H1 (cell line): Measurements from ENCODE around the gene MSI1. TPM values are rescaled to one million over a fixed set of nuclear protein-coding genes. Genes with fewer than 3 reads are reported as not detected.

ENCODE experiments used
- CTCF ChIA-PET: fragments of 300-600 bp; sonication (Branson Sonifier 250); formaldehyde crosslinking; loops from one replicate; lab custom pipeline; 2021; ENCODE audit not compliant: partially characterized antibody; lab: Charles Lee
- POLR2A ChIA-PET: fragments of 300-600 bp; sonication (Branson Sonifier 250); formaldehyde crosslinking; loops from one replicate; lab custom pipeline; 2021; ENCODE audit warnings: inconsistent platforms; ENCODE audit not compliant: partially characterized antibody; lab: Charles Lee
- DNase-seq, 2 experiments: peaks; one replicate each; pipeline versions ENCODE4 v3.0.0 to v3.0.0-alpha.2; 2010 to 2022; ENCODE audit warnings: low spot score in 2 of 2, low read depth in 1 of 2, mixed read lengths in 1 of 2
- FAIRE-seq: peaks from 2 replicates; lab custom pipeline; 2011; peaks lifted over from hg19 to GRCh38; lab: Jason Lieb, UNC
- H2AFZ ChIP-seq: 2 replicates; pipeline ENCODE4 v1.8.1; 2012; ENCODE audit warnings: low read length, inconsistent platforms
- H2AK5ac ChIP-seq: 2 replicates; pipeline ENCODE4 v1.6.1; 2013; ENCODE audit warnings: low read depth, low read length
- H2BK120ac ChIP-seq: replicated peaks from 2 replicates; pipeline ENCODE3; 2013; ENCODE audit warnings: low read depth, low read length, inconsistent platforms
- H2BK12ac ChIP-seq: 2 replicates; pipeline ENCODE4 v1.6.1; 2013; ENCODE audit warnings: low read depth, low read length
- H2BK15ac ChIP-seq: 2 replicates; pipeline ENCODE4 v1.6.1; 2013; ENCODE audit warnings: low read length
- H2BK20ac ChIP-seq: 2 replicates; pipeline ENCODE4 v1.6.1; 2013; ENCODE audit warnings: low read length
- H2BK5ac ChIP-seq: 2 replicates; pipeline ENCODE4 v1.6.1; 2013; ENCODE audit warnings: low read depth, low read length
- H3K14ac ChIP-seq: 2 replicates; pipeline ENCODE4 v1.6.1; 2013; ENCODE audit warnings: inconsistent platforms; ENCODE audit not compliant: insufficient read length
- H3K18ac ChIP-seq: 2 replicates; pipeline ENCODE4 v1.6.1; 2013; ENCODE audit warnings: low read length; ENCODE audit errors: extremely low read depth
- H3K23ac ChIP-seq: 2 replicates; pipeline ENCODE4 v1.6.1; 2013; ENCODE audit warnings: inconsistent platforms; ENCODE audit not compliant: insufficient read length
- H3K23me2 ChIP-seq: 2 replicates; pipeline ENCODE4 v1.6.1; 2013; ENCODE audit warnings: low read depth, low read length
- H3K27ac ChIP-seq: 2 replicates; pipeline ENCODE4 v1.6.1; 2011; ENCODE audit warnings: low read depth, low read length, inconsistent platforms
- H3K27me3 ChIP-seq, 4 experiments: replicated peaks in 1 of 4; 1 replicate in 1 of 4; 2 replicates in 3 of 4; pipeline versions ENCODE4 v1.6.1 to v1.8.1; 2011 to 2013; ENCODE audit warnings: low read length in 3 of 4, mild to moderate bottlenecking in 3 of 4, inconsistent platforms in 2 of 4, mixed read lengths in 2 of 4, moderate library complexity in 1 of 4; ENCODE audit not compliant: control insufficient read depth in 3 of 4, insufficient read depth in 3 of 4; ENCODE audit errors: extremely low read depth in 1 of 4
- H3K36me3 ChIP-seq, 4 experiments: 2 replicates each; pipeline versions ENCODE4 v1.6.1 to v1.8.1; 2011 to 2013; ENCODE audit warnings: mild to moderate bottlenecking in 4 of 4, low read length in 3 of 4, moderate library complexity in 2 of 4, control low read depth in 1 of 4, inconsistent platforms in 1 of 4; ENCODE audit not compliant: insufficient read depth in 4 of 4, control insufficient read depth in 2 of 4
- H3K4ac ChIP-seq: replicated peaks from 2 replicates; pipeline ENCODE3; 2013; ENCODE audit warnings: low read length, low read depth, mixed read lengths, inconsistent platforms; ENCODE audit not compliant: insufficient read length
- H3K4me1 ChIP-seq, 4 experiments: replicated peaks in 1 of 4; 1 replicate in 1 of 4; 2 replicates in 3 of 4; pipeline versions ENCODE4 v1.6.1 to v1.8.1; 2011 to 2013; ENCODE audit warnings: low read length in 3 of 4, inconsistent platforms in 2 of 4, mixed read lengths in 1 of 4; ENCODE audit not compliant: insufficient read depth in 4 of 4, control insufficient read depth in 3 of 4
- H3K4me2 ChIP-seq, 2 experiments: 2 replicates each; pipeline versions ENCODE4 v1.6.1 to v1.8.1; 2011 to 2013; ENCODE audit warnings: low read depth in 2 of 2, low read length in 2 of 2, control low read depth in 1 of 2, inconsistent platforms in 1 of 2, mild to moderate bottlenecking in 1 of 2; ENCODE audit not compliant: insufficient read depth in 1 of 2
- H3K4me3 ChIP-seq, 4 experiments: fragments of 200-600, 300-600 bp in 1 of 4; sonication (generic), shearing (Covaris generic), sonication (Bioruptor Twin) in 1 of 4; 2 replicates each; pipeline versions ENCODE4 v1.5.1 to v1.8.1; 2011 to 2016; ENCODE audit warnings: low read length in 4 of 4, low read depth in 3 of 4, control low read depth in 2 of 4, inconsistent platforms in 2 of 4, mild to moderate bottlenecking in 2 of 4, mixed read lengths in 1 of 4, moderate library complexity in 1 of 4; ENCODE audit not compliant: insufficient read depth in 2 of 4; ENCODE audit errors: extremely low read depth in 1 of 4
- H3K56ac ChIP-seq: replicated peaks from 2 replicates; pipeline ENCODE3; 2013; ENCODE audit warnings: low read depth, mild to moderate bottlenecking, mixed read lengths, low read length, inconsistent platforms; ENCODE audit not compliant: insufficient read length
- H3K79me1 ChIP-seq: 2 replicates; pipeline ENCODE4 v1.6.1; 2013; ENCODE audit warnings: low read depth, low read length, control low read depth
- H3K79me2 ChIP-seq, 2 experiments: 2 replicates each; pipeline versions ENCODE4 v1.6.1 to v1.8.1; 2012 to 2013; ENCODE audit warnings: low read length in 2 of 2, mild to moderate bottlenecking in 2 of 2, inconsistent platforms in 1 of 2; ENCODE audit not compliant: insufficient read depth in 2 of 2, control insufficient read depth in 1 of 2
- H3K9ac ChIP-seq, 4 experiments: replicated peaks in 1 of 4; 1 replicate in 1 of 4; 2 replicates in 3 of 4; pipeline versions ENCODE4 v1.6.1 to v1.8.1; 2011 to 2013; ENCODE audit warnings: low read depth in 3 of 4, low read length in 3 of 4, control low read depth in 2 of 4, mild to moderate bottlenecking in 2 of 4, moderate library complexity in 2 of 4, inconsistent platforms in 1 of 4; ENCODE audit errors: extremely low read depth in 1 of 4
- H3K9me3 ChIP-seq, 2 experiments: 2 replicates each; pipeline versions ENCODE4 v1.6.1 to v1.8.1; 2012 to 2013; ENCODE audit warnings: mild to moderate bottlenecking in 2 of 2, moderate library complexity in 2 of 2, control low read depth in 1 of 2, inconsistent platforms in 1 of 2, low read depth in 1 of 2, low read length in 1 of 2, mixed read lengths in 1 of 2; ENCODE audit not compliant: insufficient read depth in 2 of 2
- H4K20me1 ChIP-seq, 2 experiments: replicated peaks in 1 of 2; 2 replicates each; pipeline versions ENCODE3 to v1.8.1; 2011 to 2013; ENCODE audit warnings: inconsistent platforms in 2 of 2, low read length in 2 of 2, mild to moderate bottlenecking in 1 of 2; ENCODE audit not compliant: insufficient read depth in 2 of 2, control insufficient read depth in 1 of 2
- H4K5ac ChIP-seq: 2 replicates; pipeline ENCODE4 v1.6.1; 2013; ENCODE audit warnings: low read length, low read depth, mixed read lengths, inconsistent platforms; ENCODE audit not compliant: insufficient read length
- H4K8ac ChIP-seq: 2 replicates; pipeline ENCODE4 v1.8.0; 2013; ENCODE audit warnings: mild to moderate bottlenecking, moderate library complexity, low read length, inconsistent platforms; ENCODE audit not compliant: insufficient read depth; ENCODE audit errors: extremely low read depth
- H4K91ac ChIP-seq: replicated peaks from 2 replicates; pipeline ENCODE3; 2013; ENCODE audit warnings: low read length, mixed read lengths, inconsistent platforms; ENCODE audit not compliant: insufficient read length
- BRCA1 ChIP-seq: IDR thresholded peaks from 2 replicates; pipeline ENCODE4 v1.6.1; 2012; ENCODE audit warnings: low read depth, low read length, improper control_type of control experiment
- WGBS, 2 experiments: shearing (Covaris generic) in 1 of 2; methylation state at CpG; one replicate each; pipeline versions ENCODE4 v1.1.6 to v1.1.7; 2013 to 2015; ENCODE audit warnings: low lambda C conversion rate in 2 of 2, mixed read lengths in 2 of 2, inconsistent platforms in 1 of 2, low coverage in 1 of 2, missing lambda C conversion rate in 1 of 2; ENCODE audit not compliant: insufficient replicate concordance in 2 of 2, insufficient coverage in 1 of 2, insufficient read length in 1 of 2; ENCODE audit errors: extremely low coverage in 1 of 2, missing lambda C conversion rate in 1 of 2; 5-methylcytosine and 5-hydroxymethylcytosine counted together
- polyA plus RNA-seq, 7 experiments: library from polyadenylated mRNA; depleted of rRNA in 3 of 7; stranded (reverse) in 5 of 7; unstranded in 2 of 7; fragments of >200 nt in 5 of 7; fragments of 200-250 nt in 2 of 7; gene quantifications; 1 replicate in 5 of 7; 2 replicates in 1 of 7; 4 replicates in 1 of 7; pipeline versions ENCODE4 v1.2.1 to v1.2.3, GENCODE V29; 2011 to 2013; ENCODE audit warnings: missing spikeins in 2 of 7, mixed read lengths in 2 of 7
- total RNA-seq: library from RNA; stranded (reverse); fragmentation: NEBNext Ultra II Directional; extraction: Animal tissue kit (Norgen Biotek cat#: 25700); gene quantifications from 2 replicates; pipeline ENCODE4 v1.2.1, GENCODE V29; 2021

Gene MSI1
- total and polyA plus RNA-seq, 2 of the 8 experiments (the other 6 are each of a cell fraction or from before 2014, with no cell fraction given) = 13.5 to 51.9 TPM

GRCh38 chr12:120361506-120362208 lies 7.3 kb downstream of the MSI1 start:
- 6% methylated on average over 29 of the region's 56 CpGs; no CpG with 5 or more reads in 1 of the 2 experiments for WGBS, 2 experiments
- ChIA-PET CTCF (interaction anchor here (0.6 to 12.5 kb wide), 11 partner anchors 13 to 84 kb away, joined by 3 to 310 read pairs (median 5); partner anchors contain the start of genes COX6A1 and TRIAP1), POLR2A (interaction anchor here (0.6 to 9.2 kb wide), 16 partner anchors 11 to 110 kb away, joined by 3 to 78 read pairs (median 5); partner anchors contain the start of genes COX6A1, MSI1, RNU4-1 and RNU4-2)
- Histone ChIP-seq H2AFZ (no peak overlapping the region), H2BK12ac (peak overlapping the region; percentile 90; the same call in 1 of the 2 replicates), H2BK15ac (no peak overlapping the region), H4K5ac (peak overlapping the region; percentile 57), H4K20me1 (peaks cover 3 to 28% of the 10 kb centered on the region in 2 experiments), H3K18ac (peak overlapping the region; percentile 96), H4K8ac (peak overlapping the region; percentile 96; the same call in 1 of the 2 replicates), H3K14ac (no peak overlapping the region), H3K9ac (peak overlapping the region in 2 of 4 experiments; percentile 34 to 54; a peak in 3 of 7 replicates), H3K9me3 (no peaks in the 10 kb centered on the region), H3K27me3 (no peaks in the 10 kb centered on the region), H3K27ac (peak overlapping the region; percentile 79), H2BK5ac (peak overlapping the region; percentile 95; the same call in 1 of the 2 replicates), H4K91ac (peak overlapping the region; percentile 79), H2BK120ac (no peak overlapping the region), H3K79me2 (peaks cover 0 to 22% of the 10 kb centered on the region in 2 experiments; a peak in 2 of 4 replicates), H2AK5ac (0 out of 2 replicates have a peak overlapping the region, but pooled peaks have one; percentile 99), H3K4me1 (peaks cover 18 to 36% (median 28%) of the 10 kb centered on the region in 4 experiments), H3K4me3 (peak overlapping the region in 3 of 4 experiments; percentile 33 to 53 (median 43); a peak in 5 of 8 replicates), H3K23ac (no peak overlapping the region), H3K23me2 (peaks cover 3% of the 10 kb centered on the region; the same call in 1 of the 2 replicates), H3K36me3 (peaks cover 15 to 59% (median 20%) of the 10 kb centered on the region in 4 experiments), H3K56ac (no peak overlapping the region), H3K79me1 (peaks cover 7% of the 10 kb centered on the region; the same call in 1 of the 2 replicates), H3K4me2 (peak overlapping the region; percentile 57 to 83), H3K4ac (peak overlapping the region; percentile 58), H2BK20ac (0 out of 2 replicates have a peak overlapping the region, but pooled peaks have one; percentile 72)
- FAIRE-seq (no peak), DNase-seq (peak; percentile 91 to 93)
- no peak for TF ChIP-seq BRCA1
